ENCODE results near the gene TTC39C.
A peak's percentile ranks its signal among the peaks of the same experiment; 100 is the strongest.

Gene TTC39C

GRCh38 chr18:23992089-23992940 lies 22.2 kb upstream of the TTC39C start:
- DNase-seq = no peak

- no peak for DNase-seq
Observed at GRCh38 chr18:23992941-23993280, 21.6 kb upstream of the TTC39C start.

DNA sequence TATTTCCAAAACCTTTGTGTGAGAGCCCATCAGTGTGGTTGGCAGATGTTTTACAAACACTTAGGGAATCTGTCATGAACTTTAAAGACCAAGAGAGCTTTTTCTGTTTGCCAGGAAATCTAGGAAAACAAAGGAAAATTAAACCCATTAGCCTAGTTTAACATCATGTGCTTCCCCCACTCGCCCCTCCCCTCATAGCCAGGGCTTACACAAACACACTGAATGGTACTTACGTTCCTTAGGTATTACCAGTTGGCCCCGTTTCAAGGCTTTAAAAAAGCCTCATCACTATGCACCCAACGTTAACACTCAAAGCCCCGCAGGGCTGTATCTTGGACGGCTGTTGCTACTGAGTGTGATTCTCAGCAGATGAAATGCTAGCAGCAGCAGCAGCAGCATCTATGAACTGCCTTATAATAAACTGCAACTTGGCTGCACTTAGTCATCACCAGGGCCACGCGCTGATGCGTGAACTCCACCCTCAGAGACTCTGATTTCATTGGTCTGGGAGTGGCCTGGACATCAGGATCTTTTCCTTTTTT lies 20.1 kb upstream of the TTC39C start:
- DNase-seq = peak; percentile 72

GRCh38 chr18:23995180-23995579 lies 19.4 kb upstream of the TTC39C start:
- DNase-seq = no peak

- DNase-seq = no peak
Observed at GRCh38 chr18:23998018-23998417, 16.5 kb upstream of the TTC39C start.

- peak; percentile 78 for DNase-seq
Observed at GRCh38 chr18:23998820-23999219, 15.7 kb upstream of the TTC39C start.

- DNase-seq = no peak
Observed at GRCh38 chr18:24000613-24001490, 13.7 kb upstream of the TTC39C start.

DNA sequence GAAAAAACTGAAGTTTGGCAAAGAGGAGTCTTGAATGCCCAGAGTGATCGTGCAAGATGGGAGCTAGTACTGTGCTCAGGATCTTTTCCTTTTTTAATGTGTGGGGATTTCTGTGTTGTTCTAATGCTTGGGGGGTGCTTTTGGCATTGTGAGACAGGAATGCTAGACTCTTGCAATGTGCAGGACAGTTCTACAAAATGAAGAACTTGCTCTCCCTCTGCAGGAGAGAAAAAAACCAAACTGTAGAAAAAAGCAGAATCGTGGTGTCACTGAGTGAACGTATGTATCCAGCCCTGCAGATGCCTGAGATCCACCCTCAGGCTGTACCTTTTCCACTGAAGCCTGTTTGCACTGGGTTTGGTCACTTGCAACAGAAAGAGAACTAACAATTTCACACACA lies 12.1 kb upstream of the TTC39C start:
- no peak for DNase-seq

GRCh38 chr18:24003288-24003687 lies 11.3 kb upstream of the TTC39C start:
- DNase-seq = no peak

DNA sequence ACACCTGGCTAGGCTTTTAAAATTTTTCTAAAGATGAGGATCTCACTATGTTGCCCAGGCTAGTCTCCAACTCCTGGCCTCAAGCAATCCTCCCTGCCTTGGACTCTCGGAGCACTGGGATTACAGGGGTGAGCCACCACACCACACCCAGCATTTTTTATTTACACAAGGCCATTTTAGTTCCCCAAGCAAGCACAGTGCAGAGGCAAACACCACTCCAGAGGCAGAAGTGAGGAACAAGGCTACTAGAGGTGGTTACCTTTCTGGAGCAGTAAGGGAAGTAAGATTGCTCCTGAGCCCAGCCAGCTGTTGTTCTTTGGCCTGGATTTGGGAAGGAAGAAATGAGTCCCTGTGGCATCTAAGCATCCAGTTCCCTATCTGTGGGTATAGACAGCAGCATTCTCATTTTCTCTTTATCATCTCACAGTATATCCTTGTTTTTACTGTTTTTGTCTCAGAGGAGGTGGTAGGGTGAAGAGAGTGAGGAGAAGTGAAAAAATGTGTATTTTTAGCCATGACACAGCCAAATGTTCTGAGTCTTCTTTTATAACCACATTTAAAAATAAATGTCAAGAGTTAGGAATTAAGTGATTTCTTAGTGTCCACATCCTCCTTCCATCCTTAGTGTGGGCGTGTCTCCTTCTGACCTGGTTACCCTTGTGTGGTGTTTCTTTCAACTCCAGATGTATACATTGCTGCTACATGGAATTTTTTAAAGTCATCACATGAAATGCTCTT lies 10.5 kb upstream of the TTC39C start:
- DNase-seq = no peak

GRCh38 chr18:24006712-24007313 lies 7.7 kb upstream of the TTC39C start:
- no peak for DNase-seq

DNA sequence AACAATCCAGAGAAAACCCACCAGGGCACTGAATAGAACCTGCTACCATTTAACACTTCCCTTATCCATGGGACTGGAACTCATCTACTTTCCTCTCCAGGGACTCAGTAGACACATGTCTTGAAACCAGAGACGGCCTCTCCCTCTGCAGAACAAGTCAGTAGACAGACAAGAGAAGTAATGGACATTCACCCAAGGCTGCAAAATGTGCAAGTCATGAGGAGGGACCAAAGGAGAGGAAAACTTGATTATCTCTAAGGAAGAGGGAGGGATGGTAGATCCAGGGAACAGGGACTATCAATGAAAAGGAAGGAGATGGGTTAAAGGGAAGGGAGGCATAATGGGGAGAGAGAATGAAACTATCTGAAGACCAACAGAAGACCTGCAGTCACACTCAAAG lies 5.3 kb upstream of the TTC39C start:
- no peak for DNase-seq

DNA sequence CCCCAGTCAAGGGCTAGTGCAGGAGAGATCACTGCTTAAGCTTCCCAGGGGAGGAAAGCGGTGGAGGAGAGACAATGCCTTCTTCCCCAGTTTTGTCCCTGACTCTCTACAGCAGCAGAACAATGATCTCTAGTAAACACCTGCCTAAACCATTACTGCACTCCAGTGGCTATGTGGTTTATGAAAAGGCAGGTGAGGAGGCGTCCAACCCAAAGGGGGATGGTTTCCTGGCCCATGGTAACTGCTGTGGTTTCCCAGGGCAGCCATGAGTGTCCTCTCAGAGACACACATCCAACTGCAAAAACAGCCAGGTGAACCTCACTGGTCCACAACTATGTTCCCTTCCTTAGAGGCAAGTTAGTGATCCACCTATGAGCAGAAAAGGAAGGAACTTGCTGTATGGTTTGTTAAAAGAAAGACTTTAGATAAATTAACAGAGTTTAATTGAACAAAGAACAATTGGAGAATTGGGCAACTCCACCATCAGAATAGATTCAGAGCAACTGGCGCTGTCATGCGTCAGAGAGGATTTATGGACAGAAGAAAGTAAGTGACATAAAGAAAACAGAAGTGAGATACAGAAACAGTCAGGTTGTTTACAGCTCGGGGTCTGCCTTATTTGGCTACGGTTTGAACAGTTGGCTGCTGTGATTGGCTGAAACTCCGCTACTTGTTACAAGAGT lies 4.8 kb upstream of the TTC39C start:
- peak; percentile 50 for DNase-seq

DNA sequence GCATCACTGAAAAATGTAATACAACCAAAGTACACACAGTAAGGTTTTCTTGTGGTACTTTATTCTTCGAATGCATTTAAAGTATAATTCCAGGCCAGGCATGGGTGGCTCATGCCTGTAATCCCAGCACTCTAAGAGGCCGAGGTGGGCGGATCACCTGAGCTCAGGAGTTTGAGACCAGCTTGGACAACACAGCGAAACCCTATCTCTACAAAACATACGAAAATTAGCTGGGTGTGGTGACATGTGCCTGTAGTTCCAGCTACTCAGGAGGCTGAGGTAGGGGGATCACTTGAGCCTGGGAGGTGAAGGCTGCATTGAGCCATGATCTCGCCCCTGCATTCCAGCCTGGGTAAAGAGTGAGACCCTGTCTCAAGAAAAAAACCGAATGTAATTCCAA lies 3.9 kb upstream of the TTC39C start:
- no peak for DNase-seq

GRCh38 chr18:24011123-24011917 lies 3.2 kb upstream of the TTC39C start:
- no peak for DNase-seq

GRCh38 chr18:24013051-24013450 lies 1.5 kb upstream of the TTC39C start:
- no peak for DNase-seq

DNA sequence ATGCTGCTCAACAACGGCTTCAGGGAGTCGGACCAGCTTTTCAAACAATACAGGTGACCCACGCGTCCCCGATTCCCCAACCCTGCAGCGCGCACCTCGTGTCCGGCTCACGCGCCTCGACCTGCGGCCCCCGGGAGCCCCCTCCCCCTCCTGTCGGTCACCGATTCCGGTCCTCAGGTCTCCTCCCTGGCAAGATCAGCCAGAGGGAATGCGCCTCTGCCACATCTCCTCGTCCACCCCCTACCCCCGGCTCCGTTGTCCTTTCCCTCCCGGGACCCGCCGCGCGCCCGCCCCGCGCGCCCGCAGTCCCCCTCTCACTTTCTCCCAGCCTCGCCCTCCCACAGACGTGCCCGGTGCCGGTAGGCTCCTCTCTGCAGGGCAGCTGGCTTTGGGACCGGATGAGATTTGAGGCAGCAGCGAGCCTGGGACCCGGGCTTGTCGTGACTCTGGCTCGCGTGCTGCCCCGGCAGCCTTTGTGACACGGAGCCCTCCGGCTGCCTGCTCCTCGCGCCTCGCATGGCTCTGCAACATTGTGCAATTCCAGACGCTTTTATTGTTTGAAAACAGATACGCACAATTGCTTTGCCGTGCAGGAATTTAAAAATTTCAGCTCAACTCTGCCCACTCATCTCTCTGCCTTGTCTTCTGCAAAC lies 558 bp downstream of the TTC39C start:
- no peak for DNase-seq

GRCh38 chr18:24015639-24016631 lies 1.4 kb downstream of the TTC39C start:
- DNase-seq = no peak

DNA sequence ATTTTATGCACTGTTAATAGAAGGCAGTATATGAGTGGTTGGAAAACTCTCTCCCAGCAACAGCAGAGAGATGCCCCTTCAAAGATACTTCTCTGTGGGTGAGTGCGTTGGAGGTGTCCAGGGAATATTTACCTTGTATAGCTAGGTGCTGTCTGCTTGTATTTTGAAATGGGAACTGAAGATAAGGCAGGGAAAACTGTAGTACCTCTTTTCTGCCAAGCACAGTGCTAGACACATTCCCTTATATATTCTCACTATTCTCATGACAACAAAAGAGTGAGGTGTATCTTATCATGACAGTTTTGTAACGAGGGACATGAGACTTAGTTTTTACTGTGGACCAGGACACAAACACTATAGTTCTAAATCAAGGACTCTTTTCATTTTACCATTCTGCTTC lies 2.1 kb downstream of the TTC39C start:
- DNase-seq = peak; percentile 70
